Lower lobe of right lung (tissue), 2 donors: ENCODE results near the gene NR3C1. TPM values are rescaled to one million over a fixed set of nuclear protein-coding genes. Genes with fewer than 3 reads are reported as not detected.

ENCODE experiments used
- ATAC-seq, 2 donors: fragments of 200-7000 bp; cut with Tn5 transposase; one replicate each; pipeline ENCODE4 v1.9.1; 2020 to 2022; ENCODE audit warnings: mild to moderate bottlenecking in 2 of 2, moderate library complexity in 2 of 2
- DNase-seq: peaks from one replicate; pipeline ENCODE4 v3.0.0-alpha.2; 2020
- H3K27ac ChIP-seq: fragments of 200-600 bp; one replicate; pipeline ENCODE4 v1.8.0; 2022
- H3K27me3 ChIP-seq: fragments of 200-600 bp; one replicate; pipeline ENCODE4 v1.8.0; 2022; ENCODE audit warnings: low read depth
- H3K36me3 ChIP-seq: fragments of 200-600 bp; one replicate; pipeline ENCODE4 v1.8.0; 2022; ENCODE audit warnings: mild to moderate bottlenecking
- H3K4me1 ChIP-seq: fragments of 200-600 bp; one replicate; pipeline ENCODE4 v1.8.0; 2022
- H3K4me3 ChIP-seq: fragments of 200-600 bp; one replicate; pipeline ENCODE4 v1.8.0; 2022; ENCODE audit warnings: mild to moderate bottlenecking
- H3K9me3 ChIP-seq: fragments of 200-600 bp; one replicate; pipeline ENCODE4 v1.8.0; 2022
- intact Hi-C: fragments of 100-400 bp; cut with DNase I; formaldehyde crosslinking; loops from one replicate; pipeline ENCODE4 v1.11.0; 2022
- total RNA-seq: library from RNA; stranded (reverse); fragmentation: NEBNext Ultra II Directional; extraction: Animal tissue kit (Norgen Biotek cat#: 25700); gene quantifications from one replicate; pipeline ENCODE4 v1.2.1, GENCODE V29; 2021
- TF ChIP-seq, protein P1 (sequence below): fragments of 200-600 bp; IDR thresholded peaks from one replicate; pipeline ENCODE4 v1.8.0; 2022; ENCODE audit warnings: antibody characterized with exemption, mild to moderate bottlenecking
- donor health status: DM: no; HTN: yes; CAD: no; lungs with severe emphysema.

Gene NR3C1
- total RNA-seq, 1 donor from 2014 or later: 110 TPM

DNA sequence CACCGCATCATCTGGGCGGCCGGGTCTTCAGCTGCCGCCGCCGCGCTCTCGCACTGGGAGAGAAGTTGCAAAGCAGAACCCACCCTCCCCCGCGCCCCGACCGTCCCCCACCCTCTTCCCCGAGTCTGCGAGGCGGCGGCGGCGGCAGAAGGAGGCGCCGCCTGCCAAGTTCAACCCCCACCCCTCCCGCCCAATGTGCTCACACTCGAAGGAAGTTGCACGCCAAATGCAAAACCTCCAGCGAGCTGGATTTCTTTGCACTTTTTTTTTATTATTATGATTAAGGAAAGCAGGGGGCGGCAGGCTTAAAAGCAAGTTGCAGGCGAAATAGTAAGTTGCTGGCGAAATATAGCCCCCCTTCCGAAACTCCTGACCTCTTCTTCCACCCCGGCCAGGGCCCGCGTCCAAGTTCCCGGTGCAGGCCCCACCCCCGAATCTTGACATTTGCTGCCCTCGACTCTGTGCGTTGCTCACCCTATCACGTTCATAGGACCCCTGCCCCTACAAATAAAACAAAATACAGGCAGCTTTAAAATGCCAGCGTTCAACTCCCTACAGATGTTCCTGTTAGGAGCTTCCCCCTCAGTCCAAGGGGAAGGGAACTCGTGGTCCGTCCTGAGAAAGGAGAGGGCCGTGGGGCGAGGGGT lies 1.1 kb upstream of the NR3C1 start:
- intact Hi-C loops: no loop called here
- TF ChIP-seq, protein P1, sequence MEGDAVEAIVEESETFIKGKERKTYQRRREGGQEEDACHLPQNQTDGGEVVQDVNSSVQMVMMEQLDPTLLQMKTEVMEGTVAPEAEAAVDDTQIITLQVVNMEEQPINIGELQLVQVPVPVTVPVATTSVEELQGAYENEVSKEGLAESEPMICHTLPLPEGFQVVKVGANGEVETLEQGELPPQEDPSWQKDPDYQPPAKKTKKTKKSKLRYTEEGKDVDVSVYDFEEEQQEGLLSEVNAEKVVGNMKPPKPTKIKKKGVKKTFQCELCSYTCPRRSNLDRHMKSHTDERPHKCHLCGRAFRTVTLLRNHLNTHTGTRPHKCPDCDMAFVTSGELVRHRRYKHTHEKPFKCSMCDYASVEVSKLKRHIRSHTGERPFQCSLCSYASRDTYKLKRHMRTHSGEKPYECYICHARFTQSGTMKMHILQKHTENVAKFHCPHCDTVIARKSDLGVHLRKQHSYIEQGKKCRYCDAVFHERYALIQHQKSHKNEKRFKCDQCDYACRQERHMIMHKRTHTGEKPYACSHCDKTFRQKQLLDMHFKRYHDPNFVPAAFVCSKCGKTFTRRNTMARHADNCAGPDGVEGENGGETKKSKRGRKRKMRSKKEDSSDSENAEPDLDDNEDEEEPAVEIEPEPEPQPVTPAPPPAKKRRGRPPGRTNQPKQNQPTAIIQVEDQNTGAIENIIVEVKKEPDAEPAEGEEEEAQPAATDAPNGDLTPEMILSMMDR: no peak
- ATAC-seq: peak; percentile 78 to 81

DNA sequence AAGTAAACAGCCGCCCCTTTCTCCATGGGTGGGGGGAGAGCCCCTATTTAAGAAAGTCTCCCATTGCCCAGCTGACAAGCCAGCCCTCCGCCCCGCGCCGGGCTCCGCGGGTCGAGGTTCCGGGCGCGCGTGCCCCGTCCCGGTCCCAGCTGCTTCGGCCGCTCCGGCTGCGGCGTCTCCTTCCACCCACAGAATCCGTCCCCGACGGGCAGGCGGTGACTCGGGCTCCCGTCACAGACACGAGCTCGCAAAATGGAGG lies 223 bp downstream of the NR3C1 start:
- H3K27me3 ChIP-seq: no peaks in the 10 kb centered on the region
- no peak for DNase-seq
- H3K9me3 ChIP-seq: no peaks in the 10 kb centered on the region
- ATAC-seq: peak; percentile 32 to 48
- H3K4me3 ChIP-seq: peak overlapping the region; percentile 92
- TF ChIP-seq, protein P1: no peak
- H3K36me3 ChIP-seq: no peaks in the 10 kb centered on the region
- intact Hi-C loops: no loop called here
- H3K27ac ChIP-seq: peak overlapping the region; percentile 100
- peaks cover 35% of the 10 kb centered on the region for H3K4me1 ChIP-seq

More for the DNA sequence above, 1.1 kb upstream of the NR3C1 start:
- Histone ChIP-seq H3K36me3 (no peaks in the 10 kb centered on the region), H3K9me3 (no peaks in the 10 kb centered on the region), H3K27ac (peak overlapping the region; percentile 100), H3K4me1 (peaks cover 22% of the 10 kb centered on the region), H3K27me3 (no peaks in the 10 kb centered on the region), H3K4me3 (peak overlapping the region; percentile 92)
- DNase-seq: peak; percentile 86

DNA sequence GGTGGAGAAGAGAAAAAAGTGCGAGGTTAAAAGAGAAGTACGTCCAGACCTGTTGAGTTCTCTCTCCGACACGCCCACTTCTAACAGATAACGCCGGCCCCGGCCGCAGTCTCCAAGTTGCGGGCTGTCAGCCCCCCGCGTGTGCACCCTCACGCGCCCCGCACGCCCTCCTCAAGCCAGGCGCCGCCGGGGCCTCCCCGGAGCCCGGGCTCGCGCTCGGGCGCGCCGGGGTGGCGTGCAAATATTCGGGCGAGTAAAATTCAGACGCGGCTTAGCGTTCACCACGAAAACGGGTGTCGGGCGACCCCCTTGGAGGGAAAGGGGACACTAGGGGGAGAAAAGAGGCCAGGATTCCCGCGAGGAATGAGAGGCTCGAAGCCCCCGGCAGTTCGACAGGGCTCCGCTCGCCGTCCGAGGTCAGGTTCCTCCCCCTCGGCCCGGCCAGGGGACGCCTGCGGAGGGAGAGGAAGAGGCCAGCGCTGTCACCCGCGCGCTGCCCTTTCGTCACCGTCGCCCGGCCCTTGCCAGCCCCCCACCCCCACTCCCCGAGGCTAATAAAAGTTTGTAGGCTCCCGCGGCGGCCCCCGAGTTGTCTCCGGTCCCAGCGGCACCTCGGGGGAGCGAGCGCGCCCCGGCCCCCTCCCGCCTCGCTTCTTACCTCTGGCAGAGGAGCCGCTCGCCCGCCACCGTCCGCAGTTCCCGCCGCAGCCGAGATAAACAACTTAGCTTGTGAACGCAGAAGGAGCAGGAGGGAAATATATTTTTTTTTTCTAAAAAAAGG lies 743 bp downstream of the NR3C1 start:
- Histone ChIP-seq H3K4me3 (peak overlapping the region; percentile 92), H3K9me3 (no peaks in the 10 kb centered on the region), H3K4me1 (peaks cover 39% of the 10 kb centered on the region), H3K27ac (peak overlapping the region; percentile 100), H3K36me3 (no peaks in the 10 kb centered on the region), H3K27me3 (no peaks in the 10 kb centered on the region)
- DNase-seq: peak; percentile 83
- TF ChIP-seq, protein P1: no peak
- intact Hi-C loops: no loop called here
- peak; percentile 55 to 56 for ATAC-seq

DNA sequence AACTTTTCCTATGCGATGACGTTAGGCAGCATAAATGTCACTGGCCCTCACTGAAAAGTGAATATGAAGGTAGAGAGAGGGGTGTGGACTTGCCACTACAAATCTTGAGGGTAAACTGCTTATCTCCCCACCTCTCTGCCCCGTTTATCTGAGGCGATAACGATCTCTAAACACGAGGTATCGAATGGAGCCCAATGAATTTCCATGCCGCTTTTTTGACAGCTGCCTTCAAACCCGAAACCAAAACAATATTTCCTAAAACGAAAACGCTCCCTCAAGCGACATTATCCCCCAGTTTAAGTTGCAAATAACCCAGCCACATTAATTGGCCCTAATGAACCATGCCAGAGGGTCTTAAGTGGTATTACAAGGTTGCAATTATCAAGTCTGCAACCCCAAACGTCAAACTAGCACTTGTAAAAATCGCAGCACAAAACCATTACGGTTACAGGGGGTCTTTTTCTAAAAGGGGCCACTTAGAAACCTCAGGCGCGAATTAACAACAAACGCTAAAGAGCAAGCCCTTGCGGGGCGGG lies 1.4 kb downstream of the NR3C1 start:
- TF ChIP-seq, protein P1: no peak

DNA sequence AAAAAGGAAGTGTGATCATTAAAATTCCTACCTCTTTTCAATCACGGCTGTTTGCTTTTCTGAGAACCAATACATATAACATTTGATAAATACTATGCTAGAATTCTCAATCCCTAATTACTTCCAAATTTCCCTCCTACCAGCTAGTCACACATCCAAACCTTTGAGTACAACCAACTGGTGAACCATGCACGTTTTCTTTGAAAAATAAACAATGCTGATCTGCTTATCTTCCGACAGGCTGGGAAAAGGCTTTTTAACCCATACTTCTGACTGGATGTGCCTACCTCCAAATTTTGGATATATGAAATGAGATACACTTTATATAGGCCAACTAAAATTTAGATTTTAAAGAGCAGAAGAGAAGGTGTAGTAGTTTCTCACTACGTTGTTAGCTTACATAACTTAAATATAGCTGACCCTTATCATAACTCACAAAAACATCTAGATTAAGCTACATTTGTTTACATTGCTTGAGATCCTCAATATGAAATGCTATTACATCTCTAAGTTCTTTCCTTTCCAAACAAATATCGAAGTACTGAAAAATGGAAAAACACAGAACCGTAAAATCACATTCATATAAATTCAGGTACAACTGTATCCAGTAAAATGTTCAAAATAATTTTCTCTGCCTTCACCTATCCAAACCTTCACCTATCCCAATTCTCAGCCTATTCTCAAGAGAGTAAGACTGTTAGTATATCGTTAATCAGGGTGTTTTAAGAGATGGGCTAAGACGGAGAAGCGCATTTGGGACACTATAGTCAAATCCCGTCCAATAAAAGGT lies 2.1 kb downstream of the NR3C1 start:
- Histone ChIP-seq H3K4me3 (peak overlapping the region; percentile 92), H3K9me3 (no peaks in the 10 kb centered on the region), H3K27me3 (no peaks in the 10 kb centered on the region), H3K4me1 (peaks cover 52% of the 10 kb centered on the region), H3K36me3 (no peaks in the 10 kb centered on the region), H3K27ac (peak overlapping the region; percentile 100)
- TF ChIP-seq, protein P1: no peak
- intact Hi-C loops: no loop called here
- ATAC-seq: no peak
- DNase-seq: no peak

More for the DNA sequence above, 1.4 kb downstream of the NR3C1 start:
- Histone ChIP-seq H3K36me3 (no peaks in the 10 kb centered on the region), H3K27me3 (no peaks in the 10 kb centered on the region), H3K4me3 (peak overlapping the region; percentile 92), H3K4me1 (peaks cover 45% of the 10 kb centered on the region), H3K27ac (peak overlapping the region; percentile 100), H3K9me3 (no peaks in the 10 kb centered on the region)
- intact Hi-C loops: no loop called here
- no peak for ATAC-seq
- no peak for DNase-seq
